DND-41 (cell line): ENCODE data around the gene CENPK.

Source experiments
- CTCF ChIP-seq: IDR thresholded peaks from 2 replicates; pipeline ENCODE4 v1.5.1; 2012; ENCODE audit warnings: borderline replicate concordance, low read length, moderate library complexity, mild to moderate bottlenecking; ENCODE audit not compliant: poor library complexity, severe bottlenecking; ENCODE audit errors: extremely low read depth
- EZH2 ChIP-seq: IDR thresholded peaks from 3 replicates; pipeline ENCODE4 v1.6.1; 2012; ENCODE audit warnings: borderline replicate concordance, low read depth, mild to moderate bottlenecking, moderate library complexity, low read length, inconsistent platforms; ENCODE audit not compliant: severe bottlenecking

GRCh38 chr5:65539827-65540226 is 23.1 kb downstream of the CENPK start:
- TF ChIP-seq CTCF: no peak
- TF ChIP-seq EZH2: no peak
